Nucleus accumbens (tissue), 56 donors: ENCODE results near the gene RANBP2.
"Not testable (repeated sequence)": the region's sequence is repeated elsewhere in the genome, so short reads cannot be mapped to it uniquely, and the experiment has no call there.

ENCODE experiments used
- DNase-seq, 56 donors: peaks; one replicate each; lab custom pipeline; 2025; lab: John Stamatoyannopoulos, UW

Gene RANBP2

DNA sequence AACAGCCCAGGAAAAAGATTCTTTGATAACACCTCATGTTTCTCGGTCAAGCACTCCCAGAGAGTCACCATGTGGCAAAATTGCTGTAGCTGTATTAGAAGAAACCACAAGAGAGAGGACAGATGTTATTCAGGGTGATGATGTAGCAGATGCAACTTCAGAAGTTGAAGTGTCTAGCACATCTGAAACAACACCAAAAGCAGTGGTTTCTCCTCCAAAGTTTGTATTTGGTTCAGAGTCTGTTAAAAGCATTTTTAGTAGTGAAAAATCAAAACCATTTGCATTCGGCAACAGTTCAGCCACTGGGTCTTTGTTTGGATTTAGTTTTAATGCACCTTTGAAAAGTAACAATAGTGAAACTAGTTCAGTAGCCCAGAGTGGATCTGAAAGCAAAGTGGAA is 48.6 kb downstream of the RANBP2 start:
- not testable (repeated sequence) for DNase-seq

DNA sequence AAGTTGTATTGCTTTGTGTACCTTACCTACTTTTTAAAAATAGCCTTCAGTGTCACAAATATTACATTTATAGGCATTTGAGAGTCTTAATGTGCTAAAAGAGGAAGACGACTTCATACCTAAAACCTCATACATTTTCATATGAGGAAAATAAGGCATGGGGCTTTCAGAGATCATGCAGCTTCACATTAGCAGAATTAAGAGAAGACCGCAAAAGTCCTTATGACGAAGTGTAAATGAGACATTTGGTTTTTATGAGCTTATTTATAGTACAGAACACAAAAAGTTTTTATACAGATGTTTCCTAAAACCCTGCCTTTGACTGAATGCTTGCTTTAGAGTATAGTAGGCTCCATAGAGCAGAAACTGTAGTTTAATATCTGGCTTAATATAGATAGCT is 57.2 kb downstream of the RANBP2 start:
- no peak for DNase-seq

DNA sequence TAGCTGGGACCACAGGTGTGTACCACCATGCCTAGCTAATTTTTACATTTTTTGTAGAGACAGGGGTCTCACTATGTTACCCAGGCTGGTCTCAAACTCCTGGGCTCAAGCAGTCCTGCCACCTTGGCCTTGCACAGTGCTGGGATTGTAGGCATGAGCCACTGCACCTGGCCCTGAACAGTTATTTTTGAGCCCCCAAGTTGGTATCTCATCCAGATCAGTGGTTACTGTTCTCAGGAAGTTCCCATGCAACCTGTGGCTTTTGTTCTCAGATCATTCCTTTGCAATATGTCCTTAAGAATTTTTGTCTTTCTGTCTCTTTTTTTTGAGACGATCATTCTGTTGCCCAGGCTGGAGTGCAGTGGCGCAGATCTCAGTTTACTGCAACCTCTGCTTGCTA is 59.6 kb downstream of the RANBP2 start:
- DNase-seq, result no peak

DNA sequence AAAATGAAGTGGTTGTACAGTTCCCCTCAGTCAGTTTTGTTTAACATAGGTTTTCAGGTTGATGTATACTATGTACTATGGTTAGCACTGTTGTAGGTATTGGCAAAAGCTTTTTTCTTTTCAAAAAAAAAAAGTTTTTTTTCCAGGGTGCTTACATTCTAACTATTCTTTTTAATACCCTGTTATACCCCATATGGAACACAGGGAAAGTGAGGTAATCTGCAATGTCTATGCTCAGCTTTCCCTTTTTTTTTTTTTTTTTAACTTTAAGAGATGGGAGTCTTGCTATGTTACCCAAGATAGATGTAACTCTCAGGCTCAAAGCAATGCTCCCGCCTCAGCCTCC is 66.7 kb downstream of the RANBP2 start:
- DNase-seq, result no peak

DNA sequence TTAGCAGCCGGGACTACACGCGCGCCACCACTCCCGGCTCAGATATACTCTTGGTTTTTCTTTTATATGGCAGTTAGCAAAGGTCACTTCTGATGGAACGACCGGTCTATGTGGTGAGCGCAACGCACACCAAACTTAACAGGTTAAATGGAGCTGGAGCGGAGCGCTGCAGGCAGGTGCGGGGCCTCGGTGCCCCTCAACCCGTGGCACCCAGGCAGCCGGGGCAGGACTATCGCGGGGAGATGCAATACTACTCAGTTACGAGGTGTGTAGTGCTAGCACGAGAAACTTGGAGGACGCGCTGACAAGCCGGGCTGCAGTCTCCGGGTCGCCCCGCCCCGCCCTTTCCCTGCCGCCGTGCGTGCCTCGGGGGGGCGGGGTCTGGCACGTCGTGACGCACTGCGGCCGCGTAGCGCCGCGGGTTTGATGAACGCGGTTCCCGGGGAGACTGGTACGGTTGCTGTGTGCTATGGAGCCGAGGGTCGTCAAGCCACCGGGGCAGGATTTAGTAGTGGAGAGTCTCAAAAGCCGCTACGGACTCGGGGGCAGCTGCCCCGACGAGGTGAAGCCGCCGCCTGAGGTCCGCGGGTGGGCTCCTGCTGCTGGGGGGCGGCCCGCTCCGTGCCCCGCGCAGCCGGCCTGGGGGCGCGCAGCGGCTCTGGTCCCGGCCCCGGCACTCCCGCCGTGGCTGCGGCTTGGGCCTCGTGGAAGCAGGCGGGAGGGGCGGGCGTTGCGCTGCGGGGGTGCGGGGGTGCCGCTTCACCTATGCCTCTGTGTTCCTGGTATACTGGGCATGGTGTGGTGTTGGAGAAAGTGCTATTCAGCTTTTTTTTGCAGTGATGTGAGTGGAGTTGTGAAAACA is 67.3 kb downstream of the RANBP2 start, which contains the start of gene CCDC138:
CCDC138 (plus strand) TSS at position 418 of the 862 bp plus-strand sequence; CDS start at position 470, 52 bp downstream.
- peak in 55 of 56 donors; percentile 21 to 88 (median 68) for DNase-seq

DNA sequence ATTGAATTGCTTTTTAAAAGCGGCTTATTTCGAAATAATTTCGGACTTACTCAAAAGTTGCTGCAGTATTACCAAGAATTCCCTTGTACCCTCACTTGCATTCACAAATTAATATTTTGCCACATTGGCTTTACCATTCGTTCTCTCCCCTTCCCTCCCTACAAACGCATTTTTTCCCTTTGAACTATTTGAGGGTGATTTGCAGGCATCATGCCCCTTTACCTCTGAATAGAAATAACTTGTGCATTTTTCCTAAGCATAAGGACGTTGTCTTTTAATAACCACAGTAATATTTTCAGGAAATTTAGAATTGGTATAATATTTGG is 67.9 kb downstream of the RANBP2 start:
- DNase-seq, result no peak

DNA sequence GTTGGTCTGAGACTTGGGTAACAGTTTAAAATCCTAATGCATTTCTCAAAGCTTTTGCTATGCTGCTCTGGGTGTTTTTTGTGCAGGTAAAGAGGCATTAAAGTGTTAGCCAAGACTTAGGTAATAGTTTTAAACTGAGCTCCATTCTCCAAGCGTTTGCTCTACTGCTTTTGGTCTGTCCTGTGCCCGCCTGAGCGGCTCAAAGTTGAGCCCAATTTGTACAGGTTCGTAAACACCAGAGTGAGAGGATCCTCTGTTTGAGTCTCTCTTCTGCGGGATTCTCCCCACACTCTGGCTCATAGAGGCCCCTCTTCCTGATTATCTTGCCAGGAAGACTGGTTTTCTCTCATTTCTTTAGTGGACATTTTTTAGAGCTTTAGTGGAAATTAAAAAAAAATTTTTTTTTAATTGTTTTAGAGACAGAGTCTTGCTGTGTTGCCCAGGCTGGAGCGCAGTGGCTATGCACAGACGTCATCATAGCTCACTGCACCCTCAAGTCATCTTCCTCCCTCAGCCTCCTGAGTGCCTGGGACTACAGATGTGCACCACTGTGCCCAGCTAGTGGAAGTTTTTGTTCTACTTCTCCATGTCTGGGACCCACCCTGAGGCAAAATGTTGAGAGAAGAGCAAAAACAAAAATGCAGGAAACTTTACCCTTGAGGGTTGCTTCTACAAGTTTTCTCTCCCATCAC is 83.9 kb downstream of the RANBP2 start:
- no peak for DNase-seq

DNA sequence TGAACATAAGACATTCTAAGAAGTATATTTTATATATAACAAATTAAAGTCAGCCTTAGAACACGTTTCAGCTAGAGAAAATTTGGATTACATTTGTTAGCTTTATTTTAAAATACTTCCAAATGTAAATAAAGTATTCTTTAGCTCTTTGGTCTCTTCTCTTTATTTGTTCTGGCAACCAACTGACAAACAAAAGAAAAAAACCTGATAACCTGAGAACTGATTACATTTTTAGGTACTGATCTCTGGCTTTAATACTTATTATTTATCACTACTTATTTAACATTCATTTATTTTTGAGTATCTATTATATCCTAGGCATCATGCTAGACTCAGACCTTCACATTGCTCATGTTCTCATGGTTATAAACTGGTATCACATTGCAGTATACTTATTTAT is 85.8 kb downstream of the RANBP2 start:
- DNase-seq, result no peak

DNA sequence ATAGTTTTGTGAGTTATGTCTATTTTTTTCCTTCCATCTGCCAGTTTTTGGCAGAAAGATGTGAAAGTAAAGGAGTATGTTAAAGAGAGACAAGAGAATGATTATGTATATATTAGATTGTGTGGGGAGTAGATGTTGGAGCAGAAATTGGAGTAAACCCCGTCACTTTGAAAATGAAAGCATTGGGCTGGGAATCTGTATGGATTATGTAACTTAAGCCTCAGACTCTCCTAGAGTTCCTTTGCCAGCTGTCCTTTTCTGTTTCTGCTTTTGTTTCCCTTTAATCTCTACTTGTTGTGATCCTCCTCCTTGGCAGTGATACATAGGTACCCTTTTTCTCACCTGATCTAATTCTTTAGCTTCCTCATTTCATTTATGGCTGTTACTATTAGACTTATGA is 86.5 kb downstream of the RANBP2 start:
- DNase-seq, result no peak

DNA sequence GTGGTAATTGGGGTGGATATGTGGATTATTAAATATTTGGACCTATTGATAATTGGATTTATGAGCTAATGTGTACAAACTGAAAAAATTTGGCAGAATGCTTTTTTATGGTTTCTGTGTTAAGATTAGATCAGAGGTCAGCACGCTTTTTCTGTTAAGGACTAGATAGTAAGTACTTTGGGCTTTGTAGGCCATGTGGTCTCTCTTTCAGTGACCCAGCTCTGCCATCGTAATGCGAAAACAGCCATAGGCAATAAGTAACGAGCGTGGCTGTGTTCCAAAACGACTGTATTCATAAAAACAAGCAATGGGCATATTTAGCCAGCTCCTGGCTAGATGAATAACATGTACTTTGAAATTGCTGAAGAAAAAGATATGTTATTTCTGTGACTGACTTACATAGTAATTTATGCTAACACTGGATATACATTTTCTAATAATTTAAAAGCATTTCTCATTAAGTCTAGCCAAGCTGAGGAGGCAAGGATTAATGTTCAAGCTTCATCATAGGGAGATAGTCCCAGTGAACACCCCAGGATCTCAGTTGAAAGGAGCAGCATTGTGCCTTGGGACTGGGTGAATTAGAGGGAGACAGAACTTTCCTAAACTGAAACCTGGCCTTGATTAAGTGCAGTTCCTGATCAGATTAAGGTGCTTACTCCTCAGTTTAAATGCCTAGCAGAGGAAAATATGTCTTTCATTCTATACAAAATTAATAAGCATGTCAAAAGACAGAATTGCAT is 87.3 kb downstream of the RANBP2 start:
- DNase-seq, result no peak

DNA sequence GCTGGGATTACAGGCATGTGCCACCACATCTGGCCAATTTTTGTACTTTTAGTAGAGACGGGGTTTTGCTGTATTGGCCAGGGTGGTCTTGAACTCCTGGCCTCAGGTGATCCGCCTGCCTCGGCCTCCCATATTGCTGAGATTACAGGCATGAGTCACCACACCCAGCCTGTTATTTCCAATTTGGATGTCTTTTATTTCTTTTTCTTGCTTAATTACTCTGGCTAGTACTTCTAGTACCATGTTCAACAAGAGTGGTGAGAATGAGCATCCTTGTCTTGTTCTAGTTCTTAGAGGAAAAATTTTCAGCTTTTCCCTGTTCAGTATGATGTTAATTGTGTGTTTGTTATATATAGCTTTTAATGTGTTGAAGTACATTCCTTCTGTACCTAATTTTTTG is 90.7 kb downstream of the RANBP2 start:
- DNase-seq, result no peak

DNA sequence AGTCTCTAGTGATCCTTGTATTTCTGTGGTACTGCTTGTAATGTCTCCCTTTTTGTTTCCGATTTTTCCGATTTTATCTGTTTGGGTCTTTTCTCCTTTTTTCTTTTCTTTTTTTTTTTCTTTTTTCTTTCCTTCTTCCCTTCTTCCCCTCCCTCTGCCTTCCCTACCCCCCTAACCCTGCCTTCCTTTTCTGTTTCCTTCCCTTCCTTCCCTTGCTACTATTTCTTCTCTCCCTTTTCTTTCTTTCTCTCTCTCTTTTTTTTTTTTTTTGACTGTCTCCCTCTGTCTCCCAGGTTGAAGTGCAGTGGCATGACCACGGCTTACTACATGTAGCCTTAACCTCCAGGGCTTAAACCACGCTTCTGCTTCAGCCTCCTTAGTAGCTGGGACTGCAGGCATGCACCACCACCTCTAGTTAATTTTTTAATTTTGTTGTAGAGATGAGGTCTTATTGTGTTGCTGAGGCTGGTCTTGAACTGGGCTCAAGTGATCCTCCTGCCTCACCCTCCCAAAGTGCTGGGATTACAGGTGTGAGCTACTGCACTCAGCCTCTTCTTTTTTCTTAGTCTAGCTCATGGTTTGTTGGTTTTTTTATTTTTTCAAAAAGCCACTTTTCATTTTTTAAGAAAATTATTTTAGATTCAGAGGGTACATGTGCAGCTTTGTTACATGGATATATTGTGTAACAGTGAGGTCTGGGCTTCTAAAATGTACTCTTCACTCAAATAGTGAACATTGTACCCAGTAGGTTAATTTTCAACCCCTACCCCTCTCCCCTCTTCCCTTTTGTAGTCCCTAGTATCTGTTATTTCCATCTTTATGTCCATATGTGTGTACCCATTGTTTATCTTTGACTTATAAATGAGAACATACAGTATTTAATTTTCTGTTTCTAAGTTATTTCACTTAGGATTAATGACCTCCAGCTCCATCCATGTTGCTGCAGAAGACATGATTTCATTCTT is 92.0 kb downstream of the RANBP2 start:
- DNase-seq, result no peak

DNA sequence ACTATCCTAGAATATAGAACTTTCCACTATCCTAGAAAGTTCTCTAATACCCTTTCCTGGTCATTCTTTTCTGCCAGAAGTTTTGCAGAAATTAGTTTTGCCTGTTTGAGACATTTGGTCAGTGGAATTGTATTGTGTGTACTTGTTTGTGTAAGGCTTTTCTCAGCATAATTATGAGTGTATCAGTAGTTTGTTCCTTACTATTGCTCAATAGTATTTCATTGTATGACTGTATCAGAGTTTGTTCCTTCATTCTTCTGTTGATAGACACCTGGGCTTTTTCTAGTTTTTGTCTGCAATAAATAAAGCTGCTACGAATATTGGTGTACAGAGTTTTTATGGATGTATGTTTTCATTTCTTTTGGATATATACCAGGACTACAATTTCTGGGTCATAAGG is 94.5 kb downstream of the RANBP2 start:
- no peak for DNase-seq

DNA sequence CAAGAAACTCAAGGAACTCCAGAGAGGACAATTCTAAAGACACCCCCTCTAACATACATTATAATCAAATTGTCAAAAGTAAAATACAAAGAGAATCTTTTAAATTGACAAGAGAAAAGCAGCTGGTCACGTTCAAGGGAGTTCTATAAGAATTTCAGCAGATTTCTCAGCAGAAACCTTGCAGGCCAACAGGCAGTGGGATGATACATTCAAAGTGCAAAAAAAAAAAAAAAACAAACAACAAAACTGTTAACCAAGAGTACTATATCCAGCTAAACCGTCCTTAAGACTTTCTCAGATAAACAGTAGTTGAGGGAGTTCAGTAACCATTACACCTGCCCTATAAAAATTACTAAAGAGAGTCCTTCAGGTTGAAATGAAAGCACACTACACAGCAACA is 101.2 kb downstream of the RANBP2 start:
- no peak for DNase-seq

DNA sequence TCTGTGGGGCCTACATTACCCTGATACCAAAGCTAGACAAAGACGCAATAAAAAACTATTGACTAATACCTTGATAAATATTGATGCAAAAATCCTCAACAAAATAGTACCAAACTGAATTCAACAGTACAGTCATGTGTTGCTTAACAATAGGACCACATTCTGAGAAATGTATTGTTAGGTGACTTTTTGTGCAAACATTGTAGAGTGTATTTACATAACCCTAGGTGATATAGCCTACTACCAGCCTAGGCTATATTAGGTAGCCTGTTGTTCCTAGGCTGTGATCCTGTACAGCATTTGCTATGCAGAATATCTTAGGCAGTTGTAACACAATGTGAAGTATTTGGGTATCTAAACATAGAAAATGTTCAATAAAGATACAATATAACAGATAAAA is 104.0 kb downstream of the RANBP2 start:
- no peak for DNase-seq

DNA sequence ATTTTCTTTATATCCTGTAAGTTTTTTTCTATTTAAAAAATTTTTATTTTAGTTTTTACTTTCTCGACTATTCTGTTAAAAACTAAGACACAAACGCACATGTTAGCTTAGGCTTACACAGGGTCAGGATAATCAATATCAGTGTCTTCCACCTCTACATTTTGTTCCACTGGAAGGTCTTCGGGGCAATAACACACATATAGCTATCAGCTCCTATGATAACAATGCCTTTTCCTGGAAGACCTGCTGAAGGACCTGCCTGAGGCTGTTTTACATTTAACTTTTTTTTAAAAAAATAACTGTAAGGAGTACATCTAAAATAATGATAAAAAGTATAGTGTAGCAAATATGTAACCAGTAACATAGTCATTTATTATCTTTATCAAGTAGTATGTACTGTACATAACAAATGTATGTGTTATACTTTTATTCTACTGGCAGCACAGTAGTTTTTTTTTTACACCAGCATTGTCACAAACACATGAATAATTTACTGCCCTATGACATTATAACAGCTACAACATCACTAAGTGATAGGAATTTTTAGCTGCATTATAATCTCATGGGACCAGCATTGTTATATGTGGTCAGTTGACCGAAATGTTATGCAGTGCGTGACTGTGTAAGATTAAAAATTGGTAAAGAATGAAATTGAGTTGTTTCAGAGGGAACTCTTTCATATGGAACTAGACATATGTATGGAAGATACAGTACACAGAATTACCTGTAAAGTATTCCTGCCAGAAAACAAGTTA is 105.2 kb downstream of the RANBP2 start:
- no peak for DNase-seq

DNA sequence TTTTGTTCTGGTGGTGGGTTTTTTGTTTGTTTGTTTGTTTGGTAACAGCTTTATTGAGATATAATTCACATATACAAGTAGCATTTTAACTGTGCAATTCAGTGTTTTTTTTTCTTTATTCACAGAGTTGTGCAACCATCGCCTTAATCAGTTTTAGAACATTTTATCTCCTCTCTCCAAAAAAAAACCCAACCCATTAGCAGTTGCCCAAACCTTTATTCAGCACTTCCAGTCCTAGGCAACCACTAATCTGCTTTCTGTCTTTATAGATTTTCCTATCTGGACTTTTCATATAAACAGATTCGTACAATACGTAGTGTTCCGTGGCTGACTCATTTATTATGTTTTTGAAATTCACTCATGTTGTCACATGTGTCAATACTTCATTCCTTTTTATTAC is 106.0 kb downstream of the RANBP2 start:
- DNase-seq, result no peak

DNA sequence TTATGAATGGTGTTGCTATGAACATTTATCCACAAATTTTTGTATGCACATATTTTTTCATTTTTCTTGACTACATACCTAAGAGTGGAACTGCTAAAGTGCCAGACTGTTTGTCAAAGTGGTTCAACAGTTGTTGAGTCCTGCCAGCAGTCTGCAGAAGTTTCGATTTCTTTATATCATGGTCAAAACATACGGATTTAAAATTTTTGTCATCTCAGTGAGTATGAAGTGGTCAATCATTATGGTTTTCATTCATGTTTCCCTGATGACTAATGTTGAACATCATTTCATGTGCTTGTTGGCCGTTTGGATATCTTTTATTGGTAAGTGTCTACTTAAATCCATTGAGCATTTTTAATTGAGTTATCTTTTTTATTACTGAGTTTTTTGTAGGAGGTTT is 106.5 kb downstream of the RANBP2 start:
- DNase-seq, result no peak

DNA sequence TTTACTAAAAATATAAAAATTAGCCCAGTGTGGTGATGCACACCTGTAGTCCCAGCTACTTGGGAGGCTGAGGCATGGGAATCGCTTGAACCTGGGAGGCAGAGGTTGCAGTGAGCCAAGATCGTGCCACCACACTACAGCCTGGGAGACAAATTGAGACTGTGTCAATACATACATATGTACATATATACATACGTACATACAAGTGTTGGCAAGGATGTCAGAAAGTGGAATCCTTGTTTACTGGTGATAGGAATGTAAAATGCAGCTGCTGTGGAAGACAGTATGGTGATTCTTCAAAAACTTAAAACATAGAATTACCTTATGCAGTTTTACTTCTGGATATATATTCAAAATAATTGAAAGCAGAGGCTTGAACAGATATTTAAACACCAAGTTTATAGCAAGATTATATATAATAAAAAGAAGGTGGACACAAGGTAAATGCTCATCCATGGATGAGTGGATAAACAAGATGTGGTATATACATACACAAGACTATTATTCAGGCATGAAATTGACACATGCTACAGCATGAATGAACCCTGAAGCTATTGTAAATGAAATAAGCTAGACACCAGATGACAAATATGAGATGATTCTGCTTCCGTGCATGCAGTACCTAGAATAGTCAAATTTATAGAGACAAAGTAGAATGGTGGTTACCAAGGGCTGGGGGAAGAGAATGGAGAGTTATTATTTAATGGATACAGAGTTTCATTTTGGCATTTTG is 110.5 kb downstream of the RANBP2 start:
- no peak for DNase-seq
